Right atrium auricular region (tissue), 2 donors: Measurements from ENCODE around the gene UMODL1. TPM values are rescaled to one million over a fixed set of nuclear protein-coding genes. Genes with fewer than 3 reads are reported as not detected.

Experiments
- DNase-seq: peaks from one replicate; pipeline ENCODE4 v3.0.0-alpha.2; 2019; ENCODE audit warnings: low spot score
- H3K27ac ChIP-seq, 2 donors: fragments of 200-600 bp; sonication (generic); 1 replicate in 1 of 2; 2 replicates in 1 of 2; pipeline ENCODE4 v1.5.1; 2016 to 2019
- H3K27me3 ChIP-seq, 2 donors: fragments of 200-600 bp; sonication (generic); one replicate each; pipeline versions ENCODE4 v1.5.1 to v1.6.0; 2017 to 2019
- H3K36me3 ChIP-seq: fragments of 200-600 bp; sonication (generic); one replicate; pipeline ENCODE4 v1.5.1; 2016
- H3K4me1 ChIP-seq, 2 donors: fragments of 200-600 bp; sonication (generic); one replicate each; pipeline versions ENCODE4 v1.5.1 to v1.6.0; 2017 to 2019
- H3K4me3 ChIP-seq, 2 donors: fragments of 200-600 bp; sonication (generic); 1 replicate in 1 of 2; 2 replicates in 1 of 2; pipeline ENCODE4 v1.5.1; 2017 to 2019; ENCODE audit warnings: mild to moderate bottlenecking in 1 of 2, moderate library complexity in 1 of 2
- H3K9me3 ChIP-seq, 2 donors: fragments of 200-600 bp; sonication (generic); one replicate each; pipeline ENCODE4 v1.5.1; 2019
- total RNA-seq, 2 donors: library from RNA; depleted of rRNA; stranded (reverse); fragments of >200 nt; gene quantifications; one replicate each; pipeline ENCODE4 v1.1.0, GENCODE V29; 2016
- TF ChIP-seq, protein P1 (sequence below), 2 donors: fragments of 200-600 bp; sonication (generic); IDR thresholded peaks; one replicate each; pipeline ENCODE4 v1.5.1; 2019; ENCODE audit warnings: antibody characterized with exemption in 2 of 2

Gene UMODL1
- total RNA-seq, 2 donors from 2014 or later, result not detected

DNA sequence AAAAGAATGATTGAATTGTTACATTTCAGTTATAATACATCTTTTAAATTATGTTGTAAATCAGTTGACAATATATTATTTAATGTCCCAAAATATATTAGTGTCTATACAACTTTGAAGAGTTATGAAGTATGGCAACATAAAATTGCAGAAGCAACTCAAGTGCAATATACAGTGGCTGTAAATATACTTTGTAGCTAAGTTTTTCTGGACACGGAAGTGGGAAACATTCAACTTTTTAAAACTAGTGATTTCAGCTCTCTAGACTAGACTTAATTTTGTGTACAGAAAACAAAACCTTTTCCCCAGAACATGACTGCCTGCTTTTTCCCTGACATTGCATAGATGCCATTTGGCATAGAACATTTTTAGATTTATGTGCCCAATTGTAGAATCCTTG lies 118.3 kb downstream of the UMODL1 start:
- no peak overlapping the region for H3K4me3 ChIP-seq
- peaks cover 0 to 14% of the 10 kb centered on the region in 2 donors for H3K4me1 ChIP-seq
- TF ChIP-seq, protein P1, sequence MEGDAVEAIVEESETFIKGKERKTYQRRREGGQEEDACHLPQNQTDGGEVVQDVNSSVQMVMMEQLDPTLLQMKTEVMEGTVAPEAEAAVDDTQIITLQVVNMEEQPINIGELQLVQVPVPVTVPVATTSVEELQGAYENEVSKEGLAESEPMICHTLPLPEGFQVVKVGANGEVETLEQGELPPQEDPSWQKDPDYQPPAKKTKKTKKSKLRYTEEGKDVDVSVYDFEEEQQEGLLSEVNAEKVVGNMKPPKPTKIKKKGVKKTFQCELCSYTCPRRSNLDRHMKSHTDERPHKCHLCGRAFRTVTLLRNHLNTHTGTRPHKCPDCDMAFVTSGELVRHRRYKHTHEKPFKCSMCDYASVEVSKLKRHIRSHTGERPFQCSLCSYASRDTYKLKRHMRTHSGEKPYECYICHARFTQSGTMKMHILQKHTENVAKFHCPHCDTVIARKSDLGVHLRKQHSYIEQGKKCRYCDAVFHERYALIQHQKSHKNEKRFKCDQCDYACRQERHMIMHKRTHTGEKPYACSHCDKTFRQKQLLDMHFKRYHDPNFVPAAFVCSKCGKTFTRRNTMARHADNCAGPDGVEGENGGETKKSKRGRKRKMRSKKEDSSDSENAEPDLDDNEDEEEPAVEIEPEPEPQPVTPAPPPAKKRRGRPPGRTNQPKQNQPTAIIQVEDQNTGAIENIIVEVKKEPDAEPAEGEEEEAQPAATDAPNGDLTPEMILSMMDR (IDR thresholded peaks at IDR 0.05), result no peak
- no peaks in the 10 kb centered on the region for H3K9me3 ChIP-seq
- H3K36me3 ChIP-seq, result no peaks in the 10 kb centered on the region
- DNase-seq, result no peak
- H3K27me3 ChIP-seq, result no peaks in the 10 kb centered on the region
- H3K27ac ChIP-seq, result no peak overlapping the region

DNA sequence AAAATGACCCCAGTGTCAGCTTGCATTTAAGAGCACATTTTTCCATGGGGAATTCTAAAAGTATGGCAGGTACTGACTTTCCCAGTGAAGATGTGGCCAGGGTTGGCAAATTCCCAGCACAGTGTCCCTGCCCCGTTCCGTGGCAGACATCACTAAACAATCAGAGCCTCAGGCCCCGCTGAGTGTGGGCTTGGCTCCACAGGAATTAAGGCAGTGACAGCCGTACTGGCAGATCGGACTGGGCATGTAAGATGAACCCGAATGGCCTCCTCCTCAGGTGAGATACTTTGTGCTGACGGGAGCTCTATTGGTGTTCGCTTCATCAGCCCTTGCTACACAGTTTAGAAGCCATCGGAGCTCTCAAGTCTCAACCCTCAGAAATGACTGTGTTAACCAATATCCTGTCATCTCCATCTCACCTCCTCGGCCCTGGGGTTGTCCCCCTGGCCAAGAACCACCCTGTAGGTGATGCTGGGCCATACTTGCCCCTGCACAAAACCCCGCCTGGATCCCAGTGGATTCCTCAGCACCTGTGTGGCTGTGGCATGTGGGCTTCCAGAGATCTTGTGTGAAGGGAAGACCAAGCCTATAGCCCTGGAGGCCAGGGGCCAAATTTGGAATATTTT lies 118.9 kb downstream of the UMODL1 start:
- Histone ChIP-seq H3K4me1 (peaks cover 0 to 14% of the 10 kb centered on the region in 2 donors), H3K9me3 (no peaks in the 10 kb centered on the region), H3K27ac (no peak overlapping the region), H3K27me3 (no peaks in the 10 kb centered on the region), H3K4me3 (no peak overlapping the region), H3K36me3 (no peaks in the 10 kb centered on the region)
- DNase-seq, result peak; percentile 54
- TF ChIP-seq, protein P1 (IDR thresholded peaks at IDR 0.05), result no peak

DNA sequence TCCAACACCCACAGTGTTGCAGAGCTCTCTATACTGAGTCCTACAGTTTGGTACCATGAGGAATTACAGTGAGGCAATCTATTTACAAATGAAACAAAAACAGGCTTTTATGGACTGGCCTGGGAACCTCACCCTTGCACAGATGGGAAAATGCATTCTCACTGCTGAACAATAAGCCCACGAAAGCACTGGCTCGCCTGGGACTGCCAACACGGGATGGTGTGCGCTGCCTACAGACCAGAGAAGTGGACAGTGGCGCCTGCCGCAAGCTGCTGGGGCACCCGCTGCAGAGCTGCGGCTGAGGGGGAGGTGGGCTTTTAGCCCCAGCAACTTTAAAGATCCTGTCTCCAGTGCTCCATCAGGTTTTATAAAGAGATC lies 119.4 kb downstream of the UMODL1 start:
- Histone ChIP-seq H3K36me3 (no peaks in the 10 kb centered on the region), H3K4me1 (peaks cover 0 to 14% of the 10 kb centered on the region in 2 donors), H3K4me3 (no peak overlapping the region), H3K9me3 (no peaks in the 10 kb centered on the region), H3K27me3 (no peaks in the 10 kb centered on the region), H3K27ac (no peak overlapping the region)
- peak; percentile 26 for DNase-seq
- TF ChIP-seq, protein P1 (IDR thresholded peaks at IDR 0.05), result no peak

DNA sequence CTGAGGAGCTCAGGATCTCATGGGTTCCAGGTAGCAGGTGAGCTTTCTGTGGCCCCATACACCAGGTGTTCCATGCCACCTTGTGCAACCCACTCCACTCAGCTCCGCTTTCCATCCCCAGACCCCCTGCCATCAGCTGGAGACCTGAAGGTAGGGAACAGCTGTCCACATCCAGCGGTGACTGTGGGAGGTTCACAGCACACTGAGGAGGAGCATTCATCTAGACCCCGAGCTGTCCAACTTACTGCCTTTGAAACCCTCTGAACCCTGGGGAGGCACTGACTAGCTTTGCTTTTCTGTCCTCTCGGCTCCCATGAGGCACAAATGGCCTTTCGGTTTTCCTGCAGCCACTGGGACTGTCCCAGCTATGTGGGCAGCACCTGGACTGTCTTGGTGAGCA lies 119.9 kb downstream of the UMODL1 start:
- no peaks in the 10 kb centered on the region for H3K9me3 ChIP-seq
- H3K4me1 ChIP-seq, result peaks cover 0 to 14% of the 10 kb centered on the region in 2 donors
- H3K36me3 ChIP-seq, result no peaks in the 10 kb centered on the region
- H3K27me3 ChIP-seq, result no peaks in the 10 kb centered on the region
- no peak overlapping the region for H3K27ac ChIP-seq
- peak; percentile 32 for DNase-seq
- TF ChIP-seq, protein P1 (IDR thresholded peaks at IDR 0.05), result no peak
- no peak overlapping the region for H3K4me3 ChIP-seq

DNA sequence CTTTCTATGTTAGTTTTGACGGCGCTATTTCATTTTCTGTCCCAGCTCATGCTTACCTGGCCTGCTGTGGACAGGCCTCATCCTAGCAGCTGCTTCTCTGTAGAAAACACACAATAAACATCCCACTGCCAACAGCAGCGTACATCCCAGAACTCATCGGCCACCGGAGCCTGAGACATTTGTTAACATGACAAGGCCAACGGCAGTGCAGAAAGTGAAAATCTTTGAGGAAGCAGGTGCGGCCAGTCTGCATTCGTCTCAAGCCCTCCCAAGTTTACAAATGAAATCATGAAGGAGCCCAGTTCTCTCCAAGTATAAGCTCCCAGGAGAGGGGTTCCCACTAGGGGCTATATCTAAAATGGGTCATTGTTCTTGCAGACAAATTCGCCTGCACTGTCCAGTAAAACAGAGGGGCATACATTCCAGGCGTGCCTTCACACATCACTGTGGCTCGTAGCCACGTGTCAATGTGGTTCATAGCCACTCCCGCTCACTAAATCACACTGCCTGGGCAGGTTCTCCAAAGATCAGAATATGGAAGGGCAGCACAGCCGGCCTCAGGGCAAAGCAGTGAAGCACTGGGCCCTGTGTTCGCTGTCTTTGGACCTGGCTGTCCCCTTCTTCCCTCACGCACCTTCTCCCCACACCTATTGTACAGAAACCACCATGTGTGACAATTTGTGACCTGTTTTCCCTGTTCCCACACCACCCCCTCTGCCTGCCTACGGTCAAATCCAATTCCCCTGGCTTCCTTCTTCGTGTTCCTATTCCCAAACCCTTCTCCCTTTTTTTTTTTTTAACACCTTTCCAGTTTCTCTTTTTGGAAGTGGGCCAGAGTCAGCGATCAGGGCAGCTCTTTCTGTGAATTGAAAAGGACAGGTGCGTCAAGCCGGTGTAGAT lies 120.8 kb downstream of the UMODL1 start:
- TF ChIP-seq, protein P1 (IDR thresholded peaks at IDR 0.05), result no peak
- Histone ChIP-seq H3K4me3 (no peak overlapping the region), H3K27me3 (no peaks in the 10 kb centered on the region), H3K27ac (no peak overlapping the region), H3K36me3 (no peaks in the 10 kb centered on the region), H3K4me1 (peaks cover 0 to 14% of the 10 kb centered on the region in 2 donors), H3K9me3 (no peaks in the 10 kb centered on the region)
- DNase-seq, result peak; percentile 32

Other genes starting within 250 kb of the UMODL1 start
- 1 to 10 TPM; 2.6 to 4.2 TPM for gene PRDM15, start 192.0 kb upstream of the UMODL1 start, total RNA-seq
- 1 to 10 TPM; 8.6 to 9.1 TPM for gene C2CD2, start 117.3 kb upstream of the UMODL1 start, total RNA-seq
- 10 to 100 TPM in 1 of 2 donors, 1 to 10 TPM in 1; 5.5 to 10.3 TPM for gene ZBTB21, start 61.0 kb upstream of the UMODL1 start, total RNA-seq
- 10 to 100 TPM in 1 of 2 donors, 1 to 10 TPM in 1; 7.9 to 12.3 TPM for gene ABCG1, start 147.8 kb downstream of the UMODL1 start, total RNA-seq
- gene TFF3, start 244.1 kb downstream of the UMODL1 start, total RNA-seq, result 1 to 10 TPM; 5.0 TPM